Neural progenitor cell (in vitro differentiated cells): ENCODE results near the gene FANCL. TPM values are rescaled to one million over a fixed set of nuclear protein-coding genes. Genes with fewer than 3 reads are reported as not detected.
A peak's percentile ranks its signal among the peaks of the same experiment; 100 is the strongest.

Experiments
- DNase-seq: peaks from one replicate; pipeline ENCODE4 v3.0.0-alpha.2; 2016; ENCODE audit warnings: low spot score
- H2AFZ ChIP-seq: fragments of 200-600 bp; sonication (generic); replicated peaks from 2 replicates; pipeline ENCODE4 v1.6.1; 2016; ENCODE audit warnings: antibody characterized with exemption
- H3F3A ChIP-seq: fragments of 200-600 bp; sonication (generic); 2 replicates; pipeline ENCODE4 v1.6.1; 2016; ENCODE audit warnings: antibody characterized with exemption, low read depth
- H3K27ac ChIP-seq: fragments of 200-600 bp; sonication (generic); 2 replicates; pipeline ENCODE4 v1.5.1; 2016; ENCODE audit warnings: mild to moderate bottlenecking
- H3K27me3 ChIP-seq: fragments of 200-600 bp; sonication (generic); 2 replicates; pipeline ENCODE4 v1.6.1; 2016; ENCODE audit warnings: mild to moderate bottlenecking, moderate library complexity
- H3K36me3 ChIP-seq: fragments of 200-600 bp; sonication (generic); 2 replicates; pipeline ENCODE4 v1.5.1; 2016
- H3K4me1 ChIP-seq: fragments of 200-600 bp; sonication (generic); 2 replicates; pipeline ENCODE4 v1.6.1; 2016; ENCODE audit warnings: mixed run types
- H3K4me2 ChIP-seq: fragments of 200-600 bp; sonication (generic); 2 replicates; pipeline ENCODE4 v1.6.1; 2016
- H3K4me3 ChIP-seq: fragments of 200-600 bp; sonication (generic); 2 replicates; pipeline ENCODE4 v1.5.1; 2016
- H3K79me2 ChIP-seq: fragments of 200-600 bp; sonication (generic); 2 replicates; pipeline ENCODE4 v1.6.1; 2016; ENCODE audit warnings: low read depth
- H3K9ac ChIP-seq: fragments of 200-600 bp; sonication (generic); 2 replicates; pipeline ENCODE4 v1.6.1; 2016
- H3K9me3 ChIP-seq: fragments of 200-600 bp; sonication (generic); 2 replicates; pipeline ENCODE4 v1.5.1; 2016; ENCODE audit warnings: low read depth
- H4K20me1 ChIP-seq: fragments of 200-600 bp; sonication (generic); 2 replicates; pipeline ENCODE4 v1.6.1; 2016; ENCODE audit warnings: low read depth
- H3K27ac Mint-ChIP-seq: 3 replicates; pipeline ENCODE4 v1.8.0; 2021; ENCODE audit warnings: mixed read lengths
- H3K27me3 Mint-ChIP-seq: 2 replicates; pipeline ENCODE4 v1.8.0; 2022; ENCODE audit warnings: low read depth, mild to moderate bottlenecking, inconsistent platforms, moderate library complexity, mixed read lengths; ENCODE audit not compliant: insufficient read depth
- H3K36me3 Mint-ChIP-seq: 3 replicates; pipeline ENCODE4 v1.8.0; 2021; ENCODE audit warnings: mixed read lengths
- H3K4me1 Mint-ChIP-seq: 3 replicates; pipeline ENCODE4 v1.8.0; 2021; ENCODE audit warnings: mixed read lengths
- H3K4me3 Mint-ChIP-seq: 3 replicates; pipeline ENCODE4 v1.8.0; 2021; ENCODE audit warnings: mild to moderate bottlenecking, moderate library complexity, mixed read lengths
- H3K9me3 Mint-ChIP-seq: 3 replicates; pipeline ENCODE4 v1.8.0; 2020; ENCODE audit warnings: mixed read lengths
- EZH2 ChIP-seq: fragments of 200-600 bp; sonication (generic); IDR thresholded peaks from 2 replicates; pipeline ENCODE4 v1.6.1; 2017; ENCODE audit warnings: antibody characterized with exemption, mild to moderate bottlenecking, moderate library complexity
- EZH2phosphoT487 ChIP-seq: fragments of 200-600 bp; sonication (generic); IDR thresholded peaks from 2 replicates; pipeline ENCODE4 v1.6.1; 2017; ENCODE audit warnings: antibody characterized with exemption
- total RNA-seq: library from RNA; depleted of rRNA; stranded (reverse); fragments of >200 nt; gene quantifications from 2 replicates; pipeline ENCODE4 v1.2.3, GENCODE V29; 2015; ENCODE audit warnings: low replicate concordance
- TF ChIP-seq, protein P1 (sequence below): fragments of 200-600 bp; sonication (generic); IDR thresholded peaks from 2 replicates; pipeline ENCODE4 v1.5.1; 2017; ENCODE audit warnings: antibody characterized with exemption, mild to moderate bottlenecking

FANCL gene
- total RNA-seq, 1 donor from 2014 or later = 189 TPM

DNA sequence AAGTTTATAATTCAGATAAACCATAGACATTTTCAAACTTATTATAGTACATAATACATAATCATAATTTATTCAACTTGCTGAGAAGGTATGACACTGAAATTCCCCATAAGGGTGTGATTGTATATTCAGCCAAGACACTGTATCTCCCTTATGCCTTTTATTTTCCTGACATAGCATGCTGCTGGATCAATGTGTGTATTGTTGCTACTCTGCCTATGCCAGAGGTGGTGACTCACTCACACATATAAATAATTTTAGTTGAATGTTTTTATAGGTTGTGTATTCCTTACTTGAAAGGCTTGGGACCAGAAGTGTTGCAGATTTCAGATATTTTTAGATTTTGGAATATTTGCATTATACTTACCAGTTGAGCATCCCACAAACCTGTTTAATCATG is 107.7 kb downstream of the FANCL start:
- H3K27me3 Mint-ChIP-seq = peaks cover 3% of the 10 kb centered on the region
- no peak overlapping the region for H3K27ac ChIP-seq

DNA sequence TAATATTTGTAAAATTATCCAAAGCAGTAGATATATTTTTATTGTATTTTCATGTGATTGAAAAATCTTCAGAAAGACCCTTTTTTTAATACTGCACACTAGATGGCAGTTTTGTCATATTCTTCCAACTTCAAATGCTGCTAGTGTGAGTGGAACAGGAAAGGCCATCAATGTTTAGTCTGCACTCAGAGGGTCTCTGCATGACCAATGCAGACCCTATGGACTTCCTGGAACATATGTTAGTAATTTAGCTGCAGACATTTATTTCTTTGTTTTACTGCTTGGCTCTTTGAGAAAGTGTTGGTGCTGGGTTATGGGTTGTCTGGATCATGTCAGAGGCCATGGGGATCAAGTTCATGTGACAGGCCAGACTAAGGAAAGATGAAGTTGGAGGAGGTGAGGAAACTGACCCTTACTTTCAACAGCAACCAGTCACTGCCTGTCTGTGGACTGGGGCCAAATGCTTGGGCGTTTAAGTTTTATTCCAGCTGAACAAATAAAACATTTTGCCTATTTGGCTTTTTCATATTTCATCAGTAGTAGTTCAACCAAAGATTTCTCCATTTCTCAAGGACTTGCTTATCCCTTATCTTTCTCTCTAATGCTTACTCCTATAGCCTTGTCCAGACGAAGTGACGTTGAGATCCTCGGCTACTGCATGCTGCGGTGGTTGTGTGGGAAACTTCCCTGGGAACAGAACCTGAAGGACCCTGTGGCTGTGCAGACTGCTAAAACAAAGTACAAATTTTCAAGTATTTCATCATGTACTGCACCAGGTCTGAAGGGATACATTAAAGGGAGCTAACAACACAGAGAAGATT is 109.7 kb downstream of the FANCL start:
- no peak for TF ChIP-seq EZH2
- TF ChIP-seq, protein P1, sequence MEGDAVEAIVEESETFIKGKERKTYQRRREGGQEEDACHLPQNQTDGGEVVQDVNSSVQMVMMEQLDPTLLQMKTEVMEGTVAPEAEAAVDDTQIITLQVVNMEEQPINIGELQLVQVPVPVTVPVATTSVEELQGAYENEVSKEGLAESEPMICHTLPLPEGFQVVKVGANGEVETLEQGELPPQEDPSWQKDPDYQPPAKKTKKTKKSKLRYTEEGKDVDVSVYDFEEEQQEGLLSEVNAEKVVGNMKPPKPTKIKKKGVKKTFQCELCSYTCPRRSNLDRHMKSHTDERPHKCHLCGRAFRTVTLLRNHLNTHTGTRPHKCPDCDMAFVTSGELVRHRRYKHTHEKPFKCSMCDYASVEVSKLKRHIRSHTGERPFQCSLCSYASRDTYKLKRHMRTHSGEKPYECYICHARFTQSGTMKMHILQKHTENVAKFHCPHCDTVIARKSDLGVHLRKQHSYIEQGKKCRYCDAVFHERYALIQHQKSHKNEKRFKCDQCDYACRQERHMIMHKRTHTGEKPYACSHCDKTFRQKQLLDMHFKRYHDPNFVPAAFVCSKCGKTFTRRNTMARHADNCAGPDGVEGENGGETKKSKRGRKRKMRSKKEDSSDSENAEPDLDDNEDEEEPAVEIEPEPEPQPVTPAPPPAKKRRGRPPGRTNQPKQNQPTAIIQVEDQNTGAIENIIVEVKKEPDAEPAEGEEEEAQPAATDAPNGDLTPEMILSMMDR = peak; percentile 25
- H3K4me3 Mint-ChIP-seq = no peak overlapping the region
- H3K27ac ChIP-seq = no peak overlapping the region

More for the DNA sequence above, 107.7 kb downstream of the FANCL start:
- TF ChIP-seq EZH2 = no peak
- TF ChIP-seq, protein P1 = no peak
- TF ChIP-seq EZH2phosphoT487 = no peak
- no peaks in the 10 kb centered on the region for H3K4me1 ChIP-seq
- H3K27me3 ChIP-seq = no peaks in the 10 kb centered on the region
- no peaks in the 10 kb centered on the region for H4K20me1 ChIP-seq
- H3K4me1 Mint-ChIP-seq = peaks cover 8% of the 10 kb centered on the region
- no peak overlapping the region for H3K27ac Mint-ChIP-seq
- no peak for DNase-seq
- H3K4me3 ChIP-seq = no peak overlapping the region
- no peaks in the 10 kb centered on the region for H3K9me3 Mint-ChIP-seq
- no peak overlapping the region for H2AFZ ChIP-seq
- H3K36me3 Mint-ChIP-seq = peaks cover 5% of the 10 kb centered on the region
- H3K9ac ChIP-seq = no peak overlapping the region
- no peaks in the 10 kb centered on the region for H3K36me3 ChIP-seq
- no peaks in the 10 kb centered on the region for H3F3A ChIP-seq
- H3K4me3 Mint-ChIP-seq = no peak overlapping the region
- no peaks in the 10 kb centered on the region for H3K9me3 ChIP-seq
- H3K79me2 ChIP-seq = no peaks in the 10 kb centered on the region
- no peak overlapping the region for H3K4me2 ChIP-seq

DNA sequence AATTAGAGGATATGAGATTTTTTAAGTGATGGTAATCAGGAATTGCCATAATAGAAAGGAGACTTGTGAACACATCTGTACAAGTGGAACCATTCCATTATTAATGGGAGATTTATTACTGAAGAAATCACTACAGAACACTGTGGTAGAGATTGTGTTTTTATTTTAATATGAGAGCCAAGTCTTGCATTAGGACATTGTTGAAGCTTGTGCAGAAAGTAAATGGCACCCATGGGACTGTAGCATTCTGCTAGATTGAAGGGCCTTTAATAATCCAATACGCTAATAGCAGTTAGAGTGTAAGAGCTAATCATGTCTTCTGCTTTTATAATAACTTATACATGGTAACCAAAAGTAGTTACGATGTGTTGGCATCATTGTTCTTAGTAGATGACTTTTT is 110.9 kb downstream of the FANCL start:
- Mint-ChIP-seq H3K27ac (no peak overlapping the region), H3K27me3 (peaks cover 3% of the 10 kb centered on the region), H3K9me3 (no peaks in the 10 kb centered on the region), H3K4me1 (peaks cover 3% of the 10 kb centered on the region), H3K4me3 (no peak overlapping the region), H3K36me3 (peaks cover 5% of the 10 kb centered on the region)
- no peaks in the 10 kb centered on the region for H3K79me2 ChIP-seq
- H2AFZ ChIP-seq = no peak overlapping the region
- no peak overlapping the region for H3K4me3 ChIP-seq
- no peaks in the 10 kb centered on the region for H3K9me3 ChIP-seq
- no peaks in the 10 kb centered on the region for H3K27me3 ChIP-seq
- H4K20me1 ChIP-seq = no peaks in the 10 kb centered on the region
- no peak for DNase-seq
- no peak overlapping the region for H3K27ac ChIP-seq
- TF ChIP-seq, protein P1 = no peak
- TF ChIP-seq EZH2phosphoT487 (no peak), EZH2 (no peak)
- H3F3A ChIP-seq = no peaks in the 10 kb centered on the region
- no peak overlapping the region for H3K4me2 ChIP-seq
- H3K36me3 ChIP-seq = no peaks in the 10 kb centered on the region
- H3K9ac ChIP-seq = no peak overlapping the region
- H3K4me1 ChIP-seq = no peaks in the 10 kb centered on the region

More for the DNA sequence above, 109.7 kb downstream of the FANCL start:
- H3K36me3 ChIP-seq = no peaks in the 10 kb centered on the region
- no peaks in the 10 kb centered on the region for H3K27me3 ChIP-seq
- H3K4me2 ChIP-seq = no peak overlapping the region
- H4K20me1 ChIP-seq = no peaks in the 10 kb centered on the region
- Mint-ChIP-seq H3K27ac (no peak overlapping the region), H3K4me1 (peaks cover 5% of the 10 kb centered on the region), H3K36me3 (peaks cover 5% of the 10 kb centered on the region), H3K9me3 (no peaks in the 10 kb centered on the region), H3K27me3 (peaks cover 3% of the 10 kb centered on the region)
- DNase-seq = no peak
- H3K9ac ChIP-seq = no peak overlapping the region
- H2AFZ ChIP-seq = no peak overlapping the region
- no peaks in the 10 kb centered on the region for H3F3A ChIP-seq
- no peaks in the 10 kb centered on the region for H3K79me2 ChIP-seq
- H3K4me1 ChIP-seq = no peaks in the 10 kb centered on the region
- no peak overlapping the region for H3K4me3 ChIP-seq
- no peaks in the 10 kb centered on the region for H3K9me3 ChIP-seq
